GM19438 (cell line): ENCODE data around the gene HINT2.

ENCODE experiments used
- ATAC-seq: cut with Tn5 transposase; IDR thresholded peaks from one replicate; pipeline ENCODE4 v1.9.1; 2021; ENCODE audit warnings: low read depth; ENCODE audit not compliant: unreplicated experiment

Gene HINT2

GRCh38 chr9:35781066-35781465 lies 33.8 kb downstream of the HINT2 start:
- no peak for ATAC-seq

- no peak for ATAC-seq
These were observed 36.3 kb downstream of the HINT2 start for GRCh38 chr9:35778496-35778895.

DNA sequence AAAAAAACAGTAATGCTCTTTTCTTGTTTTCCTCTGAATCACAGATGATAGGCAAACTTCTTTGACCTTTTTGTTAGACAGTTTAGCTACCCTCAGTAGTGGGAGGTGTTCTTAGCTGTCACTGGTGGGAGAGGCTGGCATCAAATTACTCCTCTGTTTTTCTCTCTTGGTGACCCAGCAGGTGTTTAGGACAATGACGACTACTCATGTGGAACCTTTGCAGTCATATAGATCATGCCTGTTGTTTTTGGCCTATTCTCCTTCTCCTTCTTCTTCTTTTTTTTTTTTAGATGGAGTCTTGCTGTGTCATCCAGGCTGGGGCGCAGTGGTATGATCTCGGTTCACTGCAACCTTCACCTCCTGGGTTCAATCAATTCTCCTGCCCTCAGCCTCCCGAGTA lies 38.8 kb downstream of the HINT2 start:
- no peak for ATAC-seq

- no peak for ATAC-seq
These were observed 39.8 kb downstream of the HINT2 start for GRCh38 chr9:35774907-35775635.

GRCh38 chr9:35771943-35772342 lies 42.9 kb downstream of the HINT2 start:
- ATAC-seq, result no peak

DNA sequence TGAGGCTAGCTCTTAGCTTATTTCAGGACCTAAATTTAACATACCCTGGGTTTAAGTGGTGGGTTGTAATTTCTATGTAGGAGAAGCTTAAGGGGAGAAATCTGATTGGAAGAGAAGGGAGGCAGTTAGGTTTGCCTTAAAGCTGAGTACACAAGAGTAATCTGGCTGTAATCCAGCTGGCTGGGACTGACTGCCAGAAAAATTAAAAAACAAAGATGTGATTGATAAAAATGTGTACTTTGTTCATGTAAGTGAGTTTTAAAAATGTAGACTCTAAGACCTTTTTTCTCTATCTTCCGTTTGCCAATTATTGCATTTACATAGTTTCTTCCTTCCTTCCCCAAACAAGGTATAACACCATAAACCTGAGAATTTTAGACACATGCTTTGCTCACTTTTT lies 43.3 kb downstream of the HINT2 start:
- no peak for ATAC-seq

GRCh38 chr9:35771075-35771433 lies 43.8 kb downstream of the HINT2 start:
- ATAC-seq, result no peak

GRCh38 chr9:35769763-35770162 lies 45.1 kb downstream of the HINT2 start:
- ATAC-seq, result no peak

DNA sequence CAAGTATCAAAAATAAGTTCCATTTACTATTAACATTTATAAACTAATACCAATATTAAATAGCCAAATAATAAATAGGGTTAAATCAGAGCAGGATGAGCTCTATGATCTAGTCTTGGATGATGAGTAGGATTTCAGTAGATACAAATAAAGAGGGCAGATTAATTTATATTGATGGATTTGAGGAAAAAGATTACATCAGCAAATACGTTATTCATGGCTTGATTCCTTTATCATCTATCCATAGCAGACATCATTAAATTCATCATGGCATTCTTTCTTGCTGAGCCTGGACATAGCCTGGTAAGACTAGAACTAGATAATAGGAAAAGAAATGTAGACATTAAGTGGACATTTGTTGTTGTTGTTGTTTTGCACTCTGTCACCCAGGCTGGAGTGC lies 47.4 kb downstream of the HINT2 start:
- no peak for ATAC-seq

DNA sequence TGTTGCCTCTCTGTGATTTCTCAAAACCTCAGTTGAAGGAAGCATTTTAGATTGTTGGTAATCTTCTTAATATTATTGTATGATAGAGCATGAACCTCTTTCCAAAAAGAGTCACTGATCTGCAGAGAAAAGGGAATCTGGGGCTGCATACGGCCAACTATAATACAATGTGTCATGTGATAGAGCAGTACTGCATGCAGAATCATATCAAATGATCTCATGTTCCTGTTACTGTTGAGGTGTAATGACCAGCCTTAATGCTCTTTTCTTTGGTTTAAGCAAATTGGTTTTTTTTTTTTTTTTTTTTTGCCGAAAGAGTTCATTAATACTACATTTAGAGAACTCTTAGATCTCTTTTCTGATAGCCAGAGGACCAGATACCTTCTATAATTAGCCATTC lies 47.8 kb downstream of the HINT2 start:
- no peak for ATAC-seq

DNA sequence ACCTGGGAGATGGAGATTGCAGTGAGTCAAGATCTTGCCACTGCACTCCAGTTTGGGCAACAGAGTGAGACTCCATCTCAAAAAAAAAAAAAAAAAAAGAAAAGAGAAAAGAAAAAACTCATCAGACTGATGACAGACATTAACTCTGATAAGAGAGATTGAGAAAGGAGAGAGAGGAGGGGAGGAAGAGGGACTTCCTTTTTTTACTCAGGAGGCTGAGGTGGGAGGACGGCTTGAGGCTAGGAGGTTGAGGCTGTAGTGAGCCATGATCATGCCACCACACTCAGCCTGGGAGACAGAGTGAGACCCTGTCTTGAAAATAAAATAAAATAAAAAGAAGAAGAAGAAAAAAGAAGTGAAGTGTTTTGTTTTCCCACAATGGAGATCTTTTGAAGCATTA lies 51.0 kb downstream of the HINT2 start:
- no peak for ATAC-seq

- ATAC-seq, result no peak
These were observed 51.7 kb downstream of the HINT2 start for GRCh38 chr9:35763181-35763580.
